Measurements from ENCODE around the gene MUS81.

Gene MUS81

DNA sequence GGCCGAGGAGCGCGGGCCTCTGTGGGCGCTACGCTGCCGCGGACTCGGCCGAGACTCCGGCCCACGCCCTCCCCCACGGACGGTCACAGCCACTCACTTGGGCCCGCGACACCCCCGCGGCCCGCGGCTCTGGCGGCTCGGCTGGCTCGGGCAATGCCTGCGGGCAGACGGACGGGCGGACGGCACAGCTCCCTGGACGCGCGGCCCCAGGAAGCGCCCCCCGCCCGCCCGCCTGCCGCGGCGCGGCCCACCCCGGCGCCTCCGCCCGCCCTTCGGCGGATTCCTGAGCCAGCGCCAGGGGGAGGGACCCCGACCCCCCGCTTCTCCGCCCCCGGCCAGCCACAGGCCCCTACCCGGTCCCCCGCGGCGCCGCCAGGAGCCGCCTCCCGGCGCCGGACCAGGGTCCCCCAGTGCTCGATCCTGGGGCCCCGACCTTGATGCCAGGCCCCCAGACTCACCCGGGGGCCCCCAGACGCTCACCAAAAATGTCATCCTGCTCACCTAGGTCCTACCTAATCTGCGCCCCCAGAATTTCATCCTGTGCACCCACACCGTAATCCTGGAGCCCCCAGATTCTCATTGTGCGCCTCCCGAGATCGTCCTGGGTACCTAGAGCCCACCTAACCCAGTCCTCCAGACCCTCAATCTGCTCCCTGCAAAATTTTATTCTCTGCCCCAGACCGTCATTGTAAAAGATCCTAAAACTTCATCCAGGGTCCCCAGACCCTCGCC is 12.5 kb downstream of the MUS81 start, which contains the start of gene EFEMP2:
Gene EFEMP2 (minus strand): TSS at position 215 of the 732 bp plus-strand sequence. CDS start 446 bp downstream, outside the sequence.
- CTCF ChIA-PET: interaction anchor here (0.6 to 2.5 kb wide), 3 partner anchors 13 to 504 kb away, joined by 3 to 11 read pairs (median 5); partner anchors contain the start of genes FIBP and MUS81
- POLR2A ChIA-PET: interaction anchor here (3.8 to 17.2 kb wide), 3 partner anchors 12 to 16 kb away, joined by 20 to 289 read pairs (median 97); partner anchors contain the start of genes CCDC85B, CFL1, FIBP and MUS81
- no peak for TF ChIP-seq L3MBTL2 (conservative IDR thresholded peaks at IDR 0.05)
- TF ChIP-seq PKNOX1 (IDR thresholded peaks at IDR 0.05): no peak
- TF ChIP-seq SP1 (IDR thresholded peaks at IDR 0.05): no peak
- TF ChIP-seq FOXA1 (IDR thresholded peaks at IDR 0.05): no peak
- TF ChIP-seq ZNF384 (IDR thresholded peaks at IDR 0.05): no peak
- no peak for TF ChIP-seq LEF1 (IDR thresholded peaks at IDR 0.05; ENCODE audit: borderline replicate concordance)
- TF ChIP-seq ARNT (IDR thresholded peaks at IDR 0.05): no peak
- TF ChIP-seq FOXM1 (IDR thresholded peaks at IDR 0.05; ENCODE audit: borderline replicate concordance): no peak
- no peak for TF ChIP-seq TARDBP (IDR thresholded peaks at IDR 0.05)
- no peak for TF ChIP-seq BHLHE40 (IDR thresholded peaks at IDR 0.05; ENCODE audit: borderline replicate concordance)
- no peak for TF ChIP-seq SUZ12 (IDR thresholded peaks at IDR 0.05)
- TF ChIP-seq HDGF (IDR thresholded peaks at IDR 0.05; ENCODE audit: borderline replicate concordance): no peak
- no peak for DNase-seq (ENCODE audit: extremely low spot score)

DNA sequence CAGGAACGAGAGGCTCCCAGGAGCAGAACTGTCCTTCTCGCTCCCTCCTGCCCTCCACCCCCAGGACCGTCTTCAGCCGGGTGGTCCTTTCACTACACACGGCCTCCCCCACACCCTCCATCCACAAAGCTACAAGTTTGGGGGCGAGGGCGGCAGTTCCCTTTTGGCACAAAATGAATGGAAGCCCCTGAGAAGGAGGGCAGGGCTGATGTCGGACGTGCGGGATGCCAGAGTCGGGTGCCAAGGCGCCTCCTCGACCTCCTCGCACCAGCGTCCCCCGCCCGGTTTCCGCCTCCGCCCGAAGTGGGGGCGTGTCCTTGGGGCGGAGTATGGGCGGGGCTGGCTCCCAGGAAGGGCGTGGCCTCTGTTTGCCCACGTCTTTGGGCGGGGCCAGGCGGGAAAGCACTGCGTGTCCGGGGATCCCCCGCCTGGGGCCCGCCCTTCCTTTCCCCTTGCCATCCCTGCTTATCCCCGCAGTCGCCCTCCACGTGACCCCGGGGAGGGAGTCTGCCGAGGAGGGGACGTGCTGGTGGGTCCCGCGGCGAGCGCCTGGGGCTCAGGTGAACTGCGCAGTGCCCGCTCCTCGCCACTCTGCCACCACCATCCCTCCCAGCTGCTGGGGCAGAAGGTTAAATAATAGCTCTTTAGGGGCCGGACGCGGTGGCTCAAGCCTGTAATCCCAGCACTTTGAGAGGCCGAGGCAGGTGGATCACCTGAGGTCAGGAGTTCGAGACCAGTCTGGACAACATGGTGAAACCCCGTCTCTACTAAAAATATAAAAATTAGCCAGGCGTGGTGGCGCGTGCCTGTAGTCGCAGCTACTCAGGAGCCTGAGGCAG is 13.3 kb downstream of the MUS81 start:
- peak; percentile 95 for DNase-seq (ENCODE audit: extremely low spot score)
- POLR2A ChIA-PET: interaction anchor here (1.1 to 3.8 kb wide), 4 partner anchors 11 to 17 kb away, joined by 3 to 20 read pairs (median 8); partner anchors contain the start of genes FIBP and MUS81
- TF ChIP-seq HDGF (IDR thresholded peaks at IDR 0.05; ENCODE audit: borderline replicate concordance) (peak; percentile 50; the same call in 1 of the 2 replicates), ARNT (IDR thresholded peaks at IDR 0.05) (no peak), L3MBTL2 (conservative IDR thresholded peaks at IDR 0.05) (peak; percentile 66)
- CTCF ChIA-PET: interaction anchor here (1.2 to 2.5 kb wide), 3 partner anchors 11 to 14 kb away, joined by 9 to 11 read pairs (median 11); partner anchors contain the start of genes FIBP and MUS81

DNA sequence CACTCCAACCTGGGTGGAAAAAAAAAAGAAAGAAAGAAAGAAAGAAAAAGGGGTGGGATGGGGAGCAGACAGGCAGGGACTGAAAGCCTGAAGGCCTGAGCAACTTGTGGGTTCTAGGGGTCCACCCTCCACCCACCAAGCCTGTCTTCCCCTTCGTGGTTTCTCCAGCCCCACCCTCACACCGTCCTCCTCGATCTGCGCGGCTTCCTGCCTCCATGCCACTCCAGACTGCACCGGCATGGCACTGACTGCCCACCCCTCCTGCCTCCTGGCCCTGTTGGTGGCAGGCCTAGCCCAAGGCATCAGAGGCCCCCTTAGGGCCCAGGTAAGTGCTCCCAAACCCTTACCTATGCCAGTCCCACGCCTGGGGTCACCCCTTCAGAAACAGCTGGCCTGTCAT is 19.4 kb downstream of the MUS81 start, which contains the start of gene CTSW:
Gene CTSW (plus strand): TSS at position 221 of the 400 bp plus-strand sequence. CDS start 18 bp downstream, at position 239.
- CTCF ChIA-PET: interaction anchor here (1.0 kb wide), 1 partner anchor 20 kb away, joined by 3 read pairs; no protein-coding TSS in a partner anchor

DNA sequence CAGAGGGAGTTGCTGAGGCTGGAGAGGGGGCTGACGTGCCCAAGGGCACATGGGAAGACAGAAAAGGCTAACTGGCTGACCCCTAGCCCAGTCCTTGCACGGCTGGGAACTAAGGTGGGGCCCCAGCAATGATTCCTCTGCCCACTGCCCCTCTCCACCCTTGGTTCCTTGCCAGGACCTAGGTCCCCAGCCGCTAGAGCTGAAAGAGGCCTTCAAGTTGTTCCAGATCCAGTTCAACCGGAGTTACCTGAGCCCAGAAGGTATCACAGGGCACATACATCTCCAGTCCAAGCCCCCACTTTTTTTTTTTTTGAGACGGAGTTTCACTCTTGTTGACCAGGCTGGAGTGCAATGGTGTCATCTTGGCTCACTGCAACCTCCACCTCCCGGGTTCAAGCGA is 19.8 kb downstream of the MUS81 start:
- no peak for DNase-seq (ENCODE audit: extremely low spot score)
- CTCF ChIA-PET: no interaction called here
- POLR2A ChIA-PET: interaction anchor here (0.8 to 5.1 kb wide), 4 partner anchors 9 to 20 kb away, joined by 3 to 16 read pairs (median 6); partner anchors contain the start of gene MUS81
- TF ChIP-seq FOXM1 (IDR thresholded peaks at IDR 0.05; ENCODE audit: borderline replicate concordance): no peak
- no peak for TF ChIP-seq ZNF384 (IDR thresholded peaks at IDR 0.05)
- no peak for TF ChIP-seq L3MBTL2 (conservative IDR thresholded peaks at IDR 0.05)

More for the DNA sequence above, 19.4 kb downstream of the MUS81 start, which contains the start of gene CTSW:
- DNase-seq (ENCODE audit: extremely low spot score): no peak
- TF ChIP-seq ZNF384 (IDR thresholded peaks at IDR 0.05) (no peak), L3MBTL2 (conservative IDR thresholded peaks at IDR 0.05) (no peak), LEF1 (IDR thresholded peaks at IDR 0.05; ENCODE audit: borderline replicate concordance) (no peak), FOXK2 (IDR thresholded peaks at IDR 0.05) (no peak), FOXA1 (IDR thresholded peaks at IDR 0.05) (no peak), BHLHE40 (IDR thresholded peaks at IDR 0.05; ENCODE audit: borderline replicate concordance) (no peak), SUZ12 (IDR thresholded peaks at IDR 0.05) (no peak), ARNT (IDR thresholded peaks at IDR 0.05) (no peak), PKNOX1 (IDR thresholded peaks at IDR 0.05) (no peak), TARDBP (IDR thresholded peaks at IDR 0.05) (no peak), ELF4 (IDR thresholded peaks at IDR 0.05) (no peak), HDGF (IDR thresholded peaks at IDR 0.05; ENCODE audit: borderline replicate concordance) (no peak), CTBP1 (IDR thresholded peaks at IDR 0.05; ENCODE audit: borderline replicate concordance) (no peak), SP1 (IDR thresholded peaks at IDR 0.05) (no peak), NFRKB (IDR thresholded peaks at IDR 0.05) (no peak), FOXM1 (IDR thresholded peaks at IDR 0.05; ENCODE audit: borderline replicate concordance) (no peak)
- POLR2A ChIA-PET: interaction anchor here (0.8 to 5.1 kb wide), 3 partner anchors 14 to 21 kb away, joined by 3 to 16 read pairs (median 4); partner anchors contain the start of genes CFL1 and MUS81

GRCh38 chr11:65880844-65881421 is 20.7 kb downstream of the MUS81 start:
- DNase-seq (ENCODE audit: extremely low spot score): no peak
- ChIA-PET CTCF (no interaction called here), POLR2A (interaction anchor here (1.0 to 5.1 kb wide), 4 partner anchors 8 to 21 kb away, joined by 3 to 16 read pairs (median 6); partner anchors contain the start of gene MUS81)
- TF ChIP-seq PKNOX1 (IDR thresholded peaks at IDR 0.05) (no peak), FOXK2 (IDR thresholded peaks at IDR 0.05) (no peak), ELF4 (IDR thresholded peaks at IDR 0.05) (no peak), NFRKB (IDR thresholded peaks at IDR 0.05) (no peak), FOXM1 (IDR thresholded peaks at IDR 0.05; ENCODE audit: borderline replicate concordance) (no peak), BHLHE40 (IDR thresholded peaks at IDR 0.05; ENCODE audit: borderline replicate concordance) (no peak), L3MBTL2 (conservative IDR thresholded peaks at IDR 0.05) (no peak), SUZ12 (IDR thresholded peaks at IDR 0.05) (no peak), SP1 (IDR thresholded peaks at IDR 0.05) (no peak), FOXA1 (IDR thresholded peaks at IDR 0.05) (no peak), LEF1 (IDR thresholded peaks at IDR 0.05; ENCODE audit: borderline replicate concordance) (no peak), ZNF384 (IDR thresholded peaks at IDR 0.05) (no peak), ARNT (IDR thresholded peaks at IDR 0.05) (no peak), CTBP1 (IDR thresholded peaks at IDR 0.05; ENCODE audit: borderline replicate concordance) (no peak), TARDBP (IDR thresholded peaks at IDR 0.05) (no peak), HDGF (IDR thresholded peaks at IDR 0.05; ENCODE audit: borderline replicate concordance) (no peak)

All from HEK293T (cell line).